CD8-positive, alpha-beta memory T cell (primary cell): ENCODE results near the gene CAPZB. TPM values are rescaled to one million over a fixed set of nuclear protein-coding genes. Genes with fewer than 3 reads are reported as not detected.

Source experiments
- CTCF ChIA-PET: fragments of 350-600 bp; sonication (Branson Sonifier 250); formaldehyde crosslinking; loops from one replicate; lab custom pipeline; 2021; ENCODE audit warnings: antibody characterized with exemption; lab: Charles Lee
- POLR2A ChIA-PET: fragments of 350-600 bp; sonication (Branson Sonifier 250); formaldehyde crosslinking; loops from one replicate; lab custom pipeline; 2021; ENCODE audit warnings: antibody characterized with exemption; lab: Charles Lee
- DNase-seq, 5 donors: peaks; one replicate each; pipeline versions ENCODE4 v3.0.0 to v3.0.0-alpha.2; 2020 to 2022; ENCODE audit warnings: mixed read lengths in 1 of 5
- H3K27ac ChIP-seq: one replicate; pipeline ENCODE4 v1.7.0; 2013; ENCODE audit warnings: low read depth, mild to moderate bottlenecking, low read length, moderate library complexity
- H3K27me3 ChIP-seq: 2 replicates; pipeline ENCODE4 v1.7.0; 2013; ENCODE audit warnings: low read length, mild to moderate bottlenecking; ENCODE audit not compliant: insufficient read depth, poor library complexity, severe bottlenecking
- H3K36me3 ChIP-seq: 2 replicates; pipeline ENCODE4 v1.7.0; 2013; ENCODE audit warnings: mild to moderate bottlenecking, low read length, moderate library complexity; ENCODE audit not compliant: insufficient read depth
- H3K4me1 ChIP-seq: 2 replicates; pipeline ENCODE4 v1.7.0; 2013; ENCODE audit warnings: mild to moderate bottlenecking, low read length, moderate library complexity; ENCODE audit not compliant: insufficient read depth
- H3K4me3 ChIP-seq: 2 replicates; pipeline ENCODE4 v1.7.0; 2013; ENCODE audit warnings: mild to moderate bottlenecking, low read length
- H3K9me3 ChIP-seq: 2 replicates; pipeline ENCODE4 v1.7.0; 2013; ENCODE audit warnings: mild to moderate bottlenecking, low read length
- H3K27ac Mint-ChIP-seq, 8 donors: one replicate each; pipeline ENCODE4 v1.8.0; 2020 to 2021; ENCODE audit warnings: mixed read lengths in 8 of 8, mild to moderate bottlenecking in 6 of 8, inconsistent platforms in 3 of 8, moderate library complexity in 3 of 8
- H3K27me3 Mint-ChIP-seq, 2 donors: one replicate each; pipeline ENCODE4 v1.8.0; 2020 to 2021; ENCODE audit warnings: mixed read lengths in 2 of 2, mild to moderate bottlenecking in 1 of 2, moderate library complexity in 1 of 2
- H3K36me3 Mint-ChIP-seq, 3 donors: one replicate each; pipeline ENCODE4 v1.8.0; 2020 to 2021; ENCODE audit warnings: mixed read lengths in 3 of 3, inconsistent platforms in 1 of 3, mild to moderate bottlenecking in 1 of 3
- H3K4me1 Mint-ChIP-seq, 3 donors: one replicate each; pipeline ENCODE4 v1.8.0; 2020 to 2021; ENCODE audit warnings: mixed read lengths in 3 of 3, inconsistent platforms in 1 of 3, mild to moderate bottlenecking in 1 of 3
- H3K4me3 Mint-ChIP-seq, 7 donors: one replicate each; pipeline ENCODE4 v1.8.0; 2020 to 2021; ENCODE audit warnings: mixed read lengths in 7 of 7, mild to moderate bottlenecking in 6 of 7, moderate library complexity in 4 of 7, inconsistent platforms in 2 of 7
- H3K9me3 Mint-ChIP-seq, 5 donors: one replicate each; pipeline ENCODE4 v1.8.0; 2020 to 2022; ENCODE audit warnings: mixed read lengths in 5 of 5, mild to moderate bottlenecking in 3 of 5, moderate library complexity in 2 of 5, inconsistent platforms in 1 of 5
- polyA plus RNA-seq: library from polyadenylated mRNA; unstranded; fragments of 300-500 nt; fragmentation: Illumina TruSeq; gene quantifications from one replicate; pipeline ENCODE4 v1.2.3, GENCODE V29; 2021
- total RNA-seq, 2 experiments: library from RNA; stranded (reverse); gene quantifications; one replicate each; pipeline ENCODE4 v1.2.3, GENCODE V29; 2021

Gene CAPZB
- total and polyA plus RNA-seq, 3 experiments from 2014 or later = 284 to 540 (median 289) TPM

DNA sequence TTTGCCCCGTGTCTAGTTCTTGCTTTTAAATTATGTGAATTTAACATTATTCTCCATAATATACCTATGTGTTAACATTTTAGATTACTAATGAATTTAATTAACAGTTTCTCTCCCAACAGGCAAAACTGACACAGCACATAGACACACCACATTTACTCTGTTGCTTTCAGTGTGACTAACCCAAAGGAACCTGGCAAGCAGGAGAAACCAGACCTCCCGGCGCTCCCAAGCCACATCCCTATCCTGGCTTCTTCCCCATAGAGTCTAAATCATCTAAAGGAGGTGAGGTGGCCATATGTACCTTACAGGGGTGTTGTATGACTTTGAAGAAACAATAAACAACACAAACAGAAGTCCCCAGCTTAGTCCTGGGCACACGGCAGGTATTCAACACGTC lies 69.2 kb downstream of the CAPZB start:
- no peak for DNase-seq
- H3K4me1 ChIP-seq = peaks cover 28% of the 10 kb centered on the region
- Mint-ChIP-seq H3K27ac (peak overlapping the region in 5 of 8 donors; percentile 51 to 76 (median 63)), H3K9me3 (no peaks in the 10 kb centered on the region), H3K4me1 (peaks cover 68 to 98% (median 86%) of the 10 kb centered on the region in 3 donors), H3K4me3 (peak overlapping the region in 1 of 7 donors; percentile 20), H3K36me3 (peaks cover 0 to 77% (median 20%) of the 10 kb centered on the region in 3 donors), H3K27me3 (no peaks in the 10 kb centered on the region)
- peaks cover 33% of the 10 kb centered on the region for H3K36me3 ChIP-seq
- H3K27me3 ChIP-seq = no peaks in the 10 kb centered on the region
- no peaks in the 10 kb centered on the region for H3K9me3 ChIP-seq
- H3K27ac ChIP-seq = no peak overlapping the region
- ChIA-PET POLR2A (no interaction called here), CTCF (no interaction called here)
- H3K4me3 ChIP-seq = no peak overlapping the region

DNA sequence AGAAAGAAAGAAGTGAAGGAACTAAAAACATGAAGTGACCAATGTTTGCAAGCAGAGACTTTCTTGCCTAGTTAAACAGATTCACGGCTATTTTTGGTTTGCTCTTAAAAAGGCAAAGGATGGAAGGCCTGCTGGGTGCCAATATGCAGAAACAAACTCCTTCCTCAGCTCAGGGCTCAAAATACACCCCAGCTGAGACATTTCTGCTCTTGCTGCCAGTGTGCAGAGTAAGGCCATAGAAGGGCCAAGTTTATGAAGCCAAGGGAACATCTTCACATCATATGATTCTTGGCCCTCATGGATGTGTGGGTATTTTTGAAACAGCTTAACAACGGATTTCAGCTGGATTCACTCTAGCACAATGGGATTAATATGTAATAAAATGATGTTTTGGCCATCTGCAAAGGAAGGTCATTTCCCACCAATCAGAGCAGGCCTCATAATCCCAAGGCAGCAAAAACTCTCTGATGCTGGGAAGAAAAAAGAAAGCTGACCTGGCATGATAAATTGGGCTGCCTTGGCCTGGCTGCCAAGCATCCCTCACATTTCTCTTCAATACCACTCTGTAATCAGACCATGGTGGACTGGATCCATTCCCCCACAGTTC lies 70.7 kb downstream of the CAPZB start:
- Histone ChIP-seq H3K27me3 (no peaks in the 10 kb centered on the region), H3K4me1 (peaks cover 24% of the 10 kb centered on the region), H3K4me3 (no peak overlapping the region), H3K36me3 (peaks cover 33% of the 10 kb centered on the region), H3K27ac (no peak overlapping the region), H3K9me3 (no peaks in the 10 kb centered on the region)
- no peak for DNase-seq
- CTCF ChIA-PET = interaction anchor here (1.1 kb wide), 1 partner anchor 170 kb away, joined by 3 read pairs; no protein-coding TSS in a partner anchor
- Mint-ChIP-seq H3K36me3 (peaks cover 0 to 86% (median 21%) of the 10 kb centered on the region in 3 donors), H3K4me1 (peaks cover 74 to 99% (median 93%) of the 10 kb centered on the region in 3 donors), H3K9me3 (no peaks in the 10 kb centered on the region), H3K27ac (peak overlapping the region in 6 of 8 donors; percentile 6 to 86 (median 64)), H3K27me3 (no peaks in the 10 kb centered on the region), H3K4me3 (peak overlapping the region in 1 of 7 donors; percentile 29)
- POLR2A ChIA-PET = no interaction called here

DNA sequence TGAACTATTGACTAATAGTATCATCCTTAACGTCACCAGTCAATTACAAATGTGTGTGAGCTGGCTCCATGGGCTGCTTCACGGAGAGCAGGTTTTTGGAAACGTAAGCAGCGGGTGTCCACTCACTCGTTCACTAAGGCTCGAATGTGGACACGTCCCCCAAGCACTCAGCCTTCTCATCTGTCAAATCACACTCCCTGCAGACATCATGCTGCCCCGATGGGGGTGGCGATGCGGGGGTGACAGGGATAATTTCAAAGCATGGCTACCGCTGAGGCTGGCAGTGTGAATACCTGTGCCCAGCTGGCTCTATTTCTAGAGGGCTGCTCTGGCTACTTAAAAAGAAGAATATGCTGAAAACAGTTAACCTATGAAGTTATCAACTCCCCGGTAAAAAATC lies 71.3 kb downstream of the CAPZB start:
- no peak overlapping the region for H3K27ac ChIP-seq
- Mint-ChIP-seq H3K4me3 (peak overlapping the region in 1 of 7 donors; percentile 29), H3K27me3 (no peaks in the 10 kb centered on the region), H3K27ac (peak overlapping the region in 7 of 8 donors; percentile 6 to 65 (median 32)), H3K9me3 (no peaks in the 10 kb centered on the region), H3K4me1 (peaks cover 76 to 99% (median 95%) of the 10 kb centered on the region in 3 donors), H3K36me3 (peaks cover 0 to 86% (median 17%) of the 10 kb centered on the region in 3 donors)
- H3K36me3 ChIP-seq = peaks cover 29% of the 10 kb centered on the region
- no peaks in the 10 kb centered on the region for H3K27me3 ChIP-seq
- CTCF ChIA-PET = interaction anchor here (1.1 kb wide), 1 partner anchor 171 kb away, joined by 3 read pairs; no protein-coding TSS in a partner anchor
- POLR2A ChIA-PET = no interaction called here
- H3K4me3 ChIP-seq = no peak overlapping the region
- no peak for DNase-seq
- peaks cover 24% of the 10 kb centered on the region for H3K4me1 ChIP-seq
- H3K9me3 ChIP-seq = no peaks in the 10 kb centered on the region

DNA sequence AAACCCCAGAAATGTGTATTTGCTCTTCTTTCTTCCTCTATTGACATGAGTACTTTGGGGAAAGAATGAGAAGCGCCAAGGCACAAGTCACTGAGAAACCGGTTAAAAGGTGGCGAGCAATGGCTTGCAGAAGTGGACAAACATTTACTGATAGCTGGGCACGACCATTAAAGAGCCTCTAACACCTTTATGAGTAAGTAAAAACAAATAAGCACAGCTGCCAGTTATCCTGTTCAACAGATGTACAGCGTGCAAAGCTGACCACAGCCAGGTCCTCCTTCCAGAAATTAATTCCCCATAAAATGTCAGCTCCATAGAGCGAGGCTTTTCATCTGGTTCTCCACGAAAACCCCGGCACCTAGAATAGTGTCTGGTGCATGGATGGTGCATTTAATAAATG lies 72.7 kb downstream of the CAPZB start:
- Mint-ChIP-seq H3K27ac (peak overlapping the region in 5 of 8 donors; percentile 15 to 60 (median 32)), H3K9me3 (no peaks in the 10 kb centered on the region), H3K4me1 (peaks cover 76 to 99% (median 96%) of the 10 kb centered on the region in 3 donors), H3K4me3 (no peak overlapping the region), H3K36me3 (peaks cover 0 to 78% (median 7%) of the 10 kb centered on the region in 3 donors), H3K27me3 (no peaks in the 10 kb centered on the region)
- CTCF ChIA-PET = interaction anchor here (0.8 to 1.0 kb wide), 2 partner anchors 24 to 239 kb away, joined by 3 read pairs; no protein-coding TSS in a partner anchor
- Histone ChIP-seq H3K27ac (no peak overlapping the region), H3K36me3 (peaks cover 20% of the 10 kb centered on the region), H3K4me3 (no peak overlapping the region), H3K27me3 (no peaks in the 10 kb centered on the region), H3K4me1 (peaks cover 28% of the 10 kb centered on the region), H3K9me3 (no peaks in the 10 kb centered on the region)
- POLR2A ChIA-PET = interaction anchor here (1.3 kb wide), 1 partner anchor 72 kb away, joined by 3 read pairs; the partner anchor contains the start of gene CAPZB
- DNase-seq = no peak

DNA sequence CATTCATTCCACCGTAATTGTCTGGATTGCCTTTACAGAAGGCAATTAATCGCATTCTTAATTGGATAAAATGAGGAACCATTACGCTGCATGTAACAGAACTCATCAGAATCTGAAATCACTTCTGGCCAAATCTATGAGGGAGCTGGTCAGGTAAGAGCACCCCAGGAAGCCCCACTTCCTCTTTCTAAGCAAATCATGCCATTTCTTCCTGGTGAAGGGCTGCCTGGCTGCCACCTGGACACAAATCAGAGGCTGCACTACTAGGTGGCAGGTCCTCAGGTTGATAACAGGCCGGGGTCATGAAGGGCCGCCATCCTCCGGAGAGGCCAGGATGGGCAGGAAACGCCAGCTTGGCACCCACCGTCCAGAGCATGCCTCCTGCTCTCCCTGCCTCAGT lies 73.7 kb downstream of the CAPZB start:
- no peak overlapping the region for H3K4me3 Mint-ChIP-seq
- no peak overlapping the region for H3K27ac ChIP-seq
- H3K27me3 Mint-ChIP-seq = no peaks in the 10 kb centered on the region
- peaks cover 0 to 77% (median 7%) of the 10 kb centered on the region in 3 donors for H3K36me3 Mint-ChIP-seq
- H3K27ac Mint-ChIP-seq = peak overlapping the region in 3 of 8 donors; percentile 12 to 86 (median 76)
- no peak overlapping the region for H3K4me3 ChIP-seq
- peaks cover 77 to 99% (median 96%) of the 10 kb centered on the region in 3 donors for H3K4me1 Mint-ChIP-seq
- H3K36me3 ChIP-seq = peaks cover 14% of the 10 kb centered on the region
- no peaks in the 10 kb centered on the region for H3K9me3 Mint-ChIP-seq
- no peaks in the 10 kb centered on the region for H3K27me3 ChIP-seq
- ChIA-PET CTCF (interaction anchor here (0.9 kb wide), 1 partner anchor 240 kb away, joined by 3 read pairs; no protein-coding TSS in a partner anchor), POLR2A (no interaction called here)
- no peak for DNase-seq
- H3K4me1 ChIP-seq = peaks cover 31% of the 10 kb centered on the region
- H3K9me3 ChIP-seq = no peaks in the 10 kb centered on the region

DNA sequence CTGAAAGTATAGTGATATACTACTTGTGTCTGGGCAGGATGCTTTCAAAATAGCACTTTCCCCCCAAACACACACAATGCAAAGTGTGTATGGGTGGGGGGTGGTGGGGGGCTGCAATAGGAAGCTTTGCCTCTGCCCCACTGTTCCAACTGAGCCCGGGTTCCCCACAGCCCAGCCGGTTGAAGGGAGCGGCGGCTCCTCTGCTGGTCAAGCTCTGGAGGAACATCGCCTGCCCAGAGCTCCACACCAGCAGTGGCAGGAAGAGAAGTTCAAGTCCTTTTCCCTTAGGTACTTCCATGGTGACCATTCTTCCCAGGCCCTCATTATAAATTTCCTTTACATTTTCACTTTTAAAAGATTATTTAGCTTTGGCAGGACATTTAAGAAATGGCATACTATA lies 74.9 kb downstream of the CAPZB start:
- Mint-ChIP-seq H3K27me3 (no peaks in the 10 kb centered on the region), H3K4me3 (no peak overlapping the region), H3K9me3 (no peaks in the 10 kb centered on the region), H3K27ac (peak overlapping the region in 6 of 8 donors; percentile 15 to 70 (median 64)), H3K4me1 (peaks cover 79 to 99% (median 96%) of the 10 kb centered on the region in 3 donors), H3K36me3 (peaks cover 0 to 77% (median 7%) of the 10 kb centered on the region in 3 donors)
- H3K36me3 ChIP-seq = peaks cover 14% of the 10 kb centered on the region
- ChIA-PET POLR2A (no interaction called here), CTCF (no interaction called here)
- H3K4me3 ChIP-seq = no peak overlapping the region
- no peak for DNase-seq
- H3K27me3 ChIP-seq = no peaks in the 10 kb centered on the region
- no peak overlapping the region for H3K27ac ChIP-seq
- peaks cover 43% of the 10 kb centered on the region for H3K4me1 ChIP-seq
- no peaks in the 10 kb centered on the region for H3K9me3 ChIP-seq

DNA sequence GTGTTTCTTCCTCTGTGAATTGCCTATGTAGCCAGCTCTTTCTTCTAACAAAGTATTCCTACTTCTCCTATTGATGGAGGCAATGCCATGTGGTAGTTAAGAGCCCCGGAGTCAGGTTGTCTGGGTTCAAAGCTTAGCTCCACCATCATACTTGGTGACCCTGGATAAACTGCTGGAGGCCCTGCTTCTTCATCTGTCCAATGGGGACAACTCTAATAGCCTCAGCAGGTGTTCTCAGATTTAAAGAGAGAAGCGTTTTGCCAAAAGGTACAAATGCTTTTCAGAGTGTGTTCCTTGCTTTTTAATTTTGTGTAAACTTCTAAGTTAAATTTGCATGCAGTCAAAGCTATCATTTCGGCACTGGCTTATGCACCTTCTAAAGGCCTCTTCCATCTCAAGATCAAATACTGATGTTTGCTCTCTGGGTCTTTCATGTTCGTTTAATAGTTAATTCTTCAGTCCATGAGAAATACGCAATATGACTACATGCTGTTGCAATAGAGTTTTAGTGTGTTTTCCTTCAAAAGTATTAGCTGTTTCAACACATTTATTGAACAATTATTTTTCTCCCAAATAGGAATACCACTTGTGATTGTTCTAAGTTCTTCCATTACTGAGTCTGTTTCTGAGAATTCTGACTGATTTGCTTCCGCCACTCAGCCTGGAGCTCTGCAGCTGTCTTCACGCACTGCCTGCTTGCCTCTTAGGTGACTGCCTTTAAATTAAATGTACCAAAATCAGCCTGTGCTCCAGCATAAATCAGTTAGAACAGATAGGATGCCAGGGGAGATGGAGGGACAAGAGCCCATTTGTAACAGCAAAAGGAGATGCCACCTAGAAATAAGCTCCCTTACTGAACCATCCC lies 75.6 kb downstream of the CAPZB start:
- Mint-ChIP-seq H3K36me3 (peaks cover 0 to 76% (median 4%) of the 10 kb centered on the region in 3 donors), H3K4me3 (no peak overlapping the region), H3K27me3 (no peaks in the 10 kb centered on the region), H3K4me1 (peaks cover 77 to 99% (median 96%) of the 10 kb centered on the region in 3 donors), H3K9me3 (no peaks in the 10 kb centered on the region), H3K27ac (peak overlapping the region in 7 of 8 donors; percentile 36 to 72 (median 64))
- H3K27me3 ChIP-seq = no peaks in the 10 kb centered on the region
- no peak for DNase-seq
- H3K4me1 ChIP-seq = peaks cover 43% of the 10 kb centered on the region
- ChIA-PET POLR2A (no interaction called here), CTCF (no interaction called here)
- no peak overlapping the region for H3K27ac ChIP-seq
- H3K36me3 ChIP-seq = peaks cover 7% of the 10 kb centered on the region
- H3K9me3 ChIP-seq = no peaks in the 10 kb centered on the region
- no peak overlapping the region for H3K4me3 ChIP-seq
